Prostate gland (tissue), 2 donors: ENCODE measurements around the gene F3.

Experiments
- POLR2A ChIP-seq: fragments of 450-650 bp; IDR thresholded peaks from one replicate; pipeline ENCODE4 v1.6.1; 2016; ENCODE audit warnings: antibody characterized with exemption, mild to moderate bottlenecking
- POLR2AphosphoS5 ChIP-seq: sonication (generic); formaldehyde crosslinking; IDR thresholded peaks from one replicate; pipeline ENCODE4 v1.6.1; 2017; ENCODE audit warnings: antibody characterized with exemption
- TF ChIP-seq, protein P1 (sequence below), 4 experiments: fragments of 200-600 bp in 2 of 4; fragments of 450-650 bp in 2 of 4; sonication (generic) in 2 of 4; IDR thresholded peaks; 1 replicate in 3 of 4; 2 replicates in 1 of 4; pipeline ENCODE4 v1.5.1; 2016 to 2019; ENCODE audit warnings: antibody characterized with exemption in 4 of 4, mild to moderate bottlenecking in 2 of 4, moderate library complexity in 2 of 4

DNA sequence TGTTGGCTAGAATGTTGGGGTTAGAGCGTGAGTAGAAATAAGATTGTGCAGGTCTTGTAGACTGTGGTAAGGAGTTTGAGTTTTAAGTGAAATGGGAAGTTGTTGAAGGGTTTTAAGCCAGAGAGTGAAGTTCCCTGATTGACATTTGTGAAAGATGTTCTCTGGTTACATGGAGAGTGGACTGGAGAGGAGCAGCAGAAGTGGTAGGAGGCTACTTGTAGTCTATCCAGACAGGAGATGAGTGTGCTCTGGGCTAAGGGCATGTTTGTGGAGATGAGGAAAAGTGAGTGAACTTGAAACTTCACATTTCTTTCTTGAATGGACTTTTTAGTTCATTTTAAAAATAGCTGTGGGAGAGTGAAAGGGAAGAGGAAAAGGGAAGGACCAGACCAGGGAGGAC is 37.0 kb downstream of the F3 start:
- no peak for TF ChIP-seq POLR2A
- TF ChIP-seq, protein P1, sequence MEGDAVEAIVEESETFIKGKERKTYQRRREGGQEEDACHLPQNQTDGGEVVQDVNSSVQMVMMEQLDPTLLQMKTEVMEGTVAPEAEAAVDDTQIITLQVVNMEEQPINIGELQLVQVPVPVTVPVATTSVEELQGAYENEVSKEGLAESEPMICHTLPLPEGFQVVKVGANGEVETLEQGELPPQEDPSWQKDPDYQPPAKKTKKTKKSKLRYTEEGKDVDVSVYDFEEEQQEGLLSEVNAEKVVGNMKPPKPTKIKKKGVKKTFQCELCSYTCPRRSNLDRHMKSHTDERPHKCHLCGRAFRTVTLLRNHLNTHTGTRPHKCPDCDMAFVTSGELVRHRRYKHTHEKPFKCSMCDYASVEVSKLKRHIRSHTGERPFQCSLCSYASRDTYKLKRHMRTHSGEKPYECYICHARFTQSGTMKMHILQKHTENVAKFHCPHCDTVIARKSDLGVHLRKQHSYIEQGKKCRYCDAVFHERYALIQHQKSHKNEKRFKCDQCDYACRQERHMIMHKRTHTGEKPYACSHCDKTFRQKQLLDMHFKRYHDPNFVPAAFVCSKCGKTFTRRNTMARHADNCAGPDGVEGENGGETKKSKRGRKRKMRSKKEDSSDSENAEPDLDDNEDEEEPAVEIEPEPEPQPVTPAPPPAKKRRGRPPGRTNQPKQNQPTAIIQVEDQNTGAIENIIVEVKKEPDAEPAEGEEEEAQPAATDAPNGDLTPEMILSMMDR (IDR thresholded peaks at IDR 0.05), result no peak
- TF ChIP-seq POLR2AphosphoS5, result no peak
